HepG2 (cell line): ENCODE measurements around the gene PIGR. TPM values are rescaled to one million over a fixed set of nuclear protein-coding genes. Genes with fewer than 3 reads are reported as not detected.

Source experiments
- ELF4 ChIP-seq: sonication (generic); formaldehyde crosslinking; IDR thresholded peaks from 2 replicates; pipeline ENCODE4 v1.5.0; 2020; ENCODE audit warnings: missing genetic modification reagents, mild to moderate bottlenecking, moderate library complexity, borderline replicate concordance
- HIVEP1 ChIP-seq: sonication (generic); formaldehyde crosslinking; IDR thresholded peaks from 2 replicates; pipeline ENCODE4 v1.4.0; 2020; ENCODE audit warnings: mild to moderate bottlenecking, missing genetic modification reagents
- KAT8 ChIP-seq: IDR thresholded peaks from 2 replicates; pipeline ENCODE4 v1.6.1; 2016; ENCODE audit warnings: missing genetic modification reagents, missing compliant biosample characterization
- KLF15 ChIP-seq: sonication (generic); formaldehyde crosslinking; IDR thresholded peaks from 2 replicates; pipeline ENCODE4 v1.8.1; 2023; ENCODE audit warnings: borderline replicate concordance, mild to moderate bottlenecking, inconsistent platforms, missing genetic modification reagents, mixed read lengths
- NR2F6 ChIP-seq, 2 experiments: IDR thresholded peaks; 2 replicates each; pipeline ENCODE4 v1.6.1; 2016; ENCODE audit warnings: antibody characterized with exemption in 1 of 2, mild to moderate bottlenecking in 1 of 2
- ZNF383 ChIP-seq: sonication (generic); formaldehyde crosslinking; IDR thresholded peaks from 2 replicates; pipeline ENCODE4 v1.4.0; 2020; ENCODE audit warnings: missing genetic modification reagents, mild to moderate bottlenecking, borderline replicate concordance
- ZNF850 ChIP-seq: sonication (generic); formaldehyde crosslinking; conservative IDR thresholded peaks from 2 replicates; pipeline ENCODE4 v1.9.0; 2021; ENCODE audit warnings: mild to moderate bottlenecking, missing genetic modification reagents
- polyA plus RNA-seq, 8 experiments: library from polyadenylated mRNA; depleted of rRNA in 3 of 8; stranded (reverse) in 7 of 8; unstranded in 1 of 8; fragments of >200 nt; fragmentation: Illumina TruSeq in 4 of 8; extraction: Trizol in 4 of 8; gene quantifications; 2 replicates each; pipeline versions ENCODE4 v1.2.1 to v1.2.3, GENCODE V29; 2011 to 2016; ENCODE audit warnings: low read depth in 4 of 8, missing spikeins in 1 of 8, mixed read lengths in 1 of 8; ENCODE audit not compliant: insufficient read depth in 1 of 8
- total RNA-seq, 5 experiments: library from RNA; depleted of rRNA; stranded (reverse); fragments of >200 nt; fragmentation: Illumina TruSeq; extraction: Trizol; gene quantifications; 2 replicates each; pipeline ENCODE4 v1.2.3, GENCODE V29; 2016; ENCODE audit warnings: low read depth in 1 of 5
- TF ChIP-seq, protein P1 (sequence below): sonication (generic); formaldehyde crosslinking; IDR thresholded peaks from 2 replicates; pipeline ENCODE4 v1.4.0; 2020; ENCODE audit warnings: missing genetic modification reagents
- TF ChIP-seq, protein P2 (sequence below): sonication (generic); formaldehyde crosslinking; IDR thresholded peaks from 2 replicates; pipeline ENCODE4 v1.5.0; 2020; ENCODE audit warnings: missing genetic modification reagents
- TF ChIP-seq, protein P3 (sequence below): sonication (generic); formaldehyde crosslinking; IDR thresholded peaks from 2 replicates; pipeline ENCODE4 v1.5.0; 2020; ENCODE audit warnings: mild to moderate bottlenecking, missing genetic modification reagents, borderline replicate concordance

The PIGR gene
- total and polyA plus RNA-seq, 2 of the 13 experiments (the other 11 are each of a cell fraction or from before 2014, with no cell fraction given): not detected

DNA sequence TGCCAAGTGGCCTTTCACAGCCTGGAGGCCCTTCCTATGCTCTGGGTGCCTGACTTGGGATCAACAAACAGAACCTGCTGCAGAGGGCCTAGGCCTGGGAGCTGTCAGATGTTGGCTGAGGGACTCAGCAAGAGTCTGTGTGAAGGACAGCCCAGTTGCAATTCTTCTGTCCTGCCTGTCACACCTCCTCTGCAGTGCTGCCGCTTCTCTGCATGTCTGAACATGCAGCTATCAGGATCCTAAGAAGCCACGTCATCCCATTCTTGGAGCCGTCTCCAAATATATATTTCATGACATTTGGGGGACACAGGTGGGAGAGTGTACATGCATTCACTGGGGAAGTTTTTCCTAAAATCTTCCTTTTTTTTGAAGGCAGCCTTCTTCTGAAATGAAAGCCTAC, 15.4 kb upstream of the PIGR start (continued):
- TF ChIP-seq, protein P1, sequence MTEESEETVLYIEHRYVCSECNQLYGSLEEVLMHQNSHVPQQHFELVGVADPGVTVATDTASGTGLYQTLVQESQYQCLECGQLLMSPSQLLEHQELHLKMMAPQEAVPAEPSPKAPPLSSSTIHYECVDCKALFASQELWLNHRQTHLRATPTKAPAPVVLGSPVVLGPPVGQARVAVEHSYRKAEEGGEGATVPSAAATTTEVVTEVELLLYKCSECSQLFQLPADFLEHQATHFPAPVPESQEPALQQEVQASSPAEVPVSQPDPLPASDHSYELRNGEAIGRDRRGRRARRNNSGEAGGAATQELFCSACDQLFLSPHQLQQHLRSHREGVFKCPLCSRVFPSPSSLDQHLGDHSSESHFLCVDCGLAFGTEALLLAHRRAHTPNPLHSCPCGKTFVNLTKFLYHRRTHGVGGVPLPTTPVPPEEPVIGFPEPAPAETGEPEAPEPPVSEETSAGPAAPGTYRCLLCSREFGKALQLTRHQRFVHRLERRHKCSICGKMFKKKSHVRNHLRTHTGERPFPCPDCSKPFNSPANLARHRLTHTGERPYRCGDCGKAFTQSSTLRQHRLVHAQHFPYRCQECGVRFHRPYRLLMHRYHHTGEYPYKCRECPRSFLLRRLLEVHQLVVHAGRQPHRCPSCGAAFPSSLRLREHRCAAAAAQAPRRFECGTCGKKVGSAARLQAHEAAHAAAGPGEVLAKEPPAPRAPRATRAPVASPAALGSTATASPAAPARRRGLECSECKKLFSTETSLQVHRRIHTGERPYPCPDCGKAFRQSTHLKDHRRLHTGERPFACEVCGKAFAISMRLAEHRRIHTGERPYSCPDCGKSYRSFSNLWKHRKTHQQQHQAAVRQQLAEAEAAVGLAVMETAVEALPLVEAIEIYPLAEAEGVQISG (CRISPR knock-in tag): no peak
- TF ChIP-seq ZNF850 (CRISPR knock-in tag) (no peak), KLF15 (CRISPR knock-in tag) (no peak), ZNF383 (no peak), KAT8 (CRISPR knock-in tag) (no peak), ELF4 (CRISPR knock-in tag) (no peak), NR2F6 (IDR thresholded peaks at IDR 0.05) (no peak), NR2F6 (CRISPR knock-in tag; IDR thresholded peaks at IDR 0.05) (no peak), HIVEP1 (CRISPR knock-in tag) (no peak)
- TF ChIP-seq, protein P2, sequence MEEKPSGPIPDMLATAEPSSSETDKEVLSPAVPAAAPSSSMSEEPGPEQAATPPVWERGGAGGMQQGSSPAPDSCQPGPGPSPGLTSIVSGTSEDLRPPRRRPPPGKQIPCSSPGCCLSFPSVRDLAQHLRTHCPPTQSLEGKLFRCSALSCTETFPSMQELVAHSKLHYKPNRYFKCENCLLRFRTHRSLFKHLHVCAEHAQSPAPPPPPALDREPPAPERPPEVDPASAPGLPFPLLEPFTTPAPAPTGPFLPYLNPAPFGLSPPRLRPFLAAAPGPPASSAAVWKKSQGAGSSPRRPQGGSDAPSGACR (CRISPR knock-in tag): no peak
- TF ChIP-seq, protein P3, sequence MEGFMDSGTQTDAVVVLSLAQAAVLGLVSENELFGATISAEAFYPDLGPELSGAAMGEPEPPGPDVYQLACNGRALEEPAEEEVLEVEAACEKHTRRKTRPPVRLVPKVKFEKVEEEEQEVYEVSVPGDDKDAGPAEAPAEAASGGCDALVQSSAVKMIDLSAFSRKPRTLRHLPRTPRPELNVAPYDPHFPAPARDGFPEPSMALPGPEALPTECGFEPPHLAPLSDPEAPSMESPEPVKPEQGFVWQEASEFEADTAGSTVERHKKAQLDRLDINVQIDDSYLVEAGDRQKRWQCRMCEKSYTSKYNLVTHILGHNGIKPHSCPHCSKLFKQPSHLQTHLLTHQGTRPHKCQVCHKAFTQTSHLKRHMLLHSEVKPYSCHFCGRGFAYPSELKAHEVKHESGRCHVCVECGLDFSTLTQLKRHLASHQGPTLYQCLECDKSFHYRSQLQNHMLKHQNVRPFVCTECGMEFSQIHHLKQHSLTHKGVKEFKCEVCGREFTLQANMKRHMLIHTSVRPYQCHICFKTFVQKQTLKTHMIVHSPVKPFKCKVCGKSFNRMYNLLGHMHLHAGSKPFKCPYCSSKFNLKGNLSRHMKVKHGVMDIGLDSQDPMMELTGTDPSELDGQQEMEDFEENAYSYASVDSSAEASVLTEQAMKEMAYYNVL (CRISPR knock-in tag): no peak
